Kidney (tissue), 14 donors: ENCODE results near the gene CCDC6. TPM values are rescaled to one million over a fixed set of nuclear protein-coding genes. Genes with fewer than 3 reads are reported as not detected.

Source experiments
- DNase-seq, 5 donors: peaks; one replicate each; pipeline ENCODE4 v3.0.0-alpha.2; 2013 to 2020
- FAIRE-seq: peaks from 2 replicates; lab custom pipeline; 2012; peaks lifted over from hg19 to GRCh38; lab: Jason Lieb, UNC
- H3K27ac ChIP-seq, 2 donors: one replicate each; pipeline ENCODE4 v1.7.0; 2013; ENCODE audit warnings: low read depth in 2 of 2, low read length in 2 of 2, inconsistent platforms in 1 of 2
- H3K27me3 ChIP-seq: one replicate; pipeline ENCODE4 v1.7.1; 2013; ENCODE audit warnings: low read length, inconsistent platforms; ENCODE audit not compliant: control insufficient read depth, insufficient read depth
- H3K36me3 ChIP-seq, 3 donors: one replicate each; pipeline versions ENCODE4 v1.7.0 to v1.7.1; 2013; ENCODE audit warnings: low read length in 3 of 3, control low read depth in 1 of 3, inconsistent platforms in 1 of 3; ENCODE audit not compliant: insufficient read depth in 3 of 3, control insufficient read depth in 2 of 3
- H3K4me1 ChIP-seq, 3 donors: one replicate each; pipeline versions ENCODE4 v1.7.0 to v1.7.1; 2013; ENCODE audit warnings: low read length in 3 of 3, inconsistent platforms in 1 of 3, low read depth in 1 of 3; ENCODE audit not compliant: control insufficient read depth in 2 of 3, insufficient read depth in 2 of 3
- H3K4me3 ChIP-seq, 3 donors: one replicate each; pipeline versions ENCODE4 v1.7.0 to v1.8.1; 2013; ENCODE audit warnings: low read length in 3 of 3, control low read depth in 1 of 3, inconsistent platforms in 1 of 3
- H3K9ac ChIP-seq, 3 donors: one replicate each; pipeline versions ENCODE4 v1.7.0 to v1.7.1; 2013; ENCODE audit warnings: low read length in 3 of 3, control low read depth in 1 of 3, inconsistent platforms in 1 of 3
- H3K9me3 ChIP-seq, 3 donors: one replicate each; pipeline versions ENCODE4 v1.7.0 to v1.7.1; 2013; ENCODE audit warnings: low read length in 3 of 3, control low read depth in 1 of 3, inconsistent platforms in 1 of 3; ENCODE audit not compliant: control insufficient read depth in 2 of 3, insufficient read depth in 1 of 3
- intact Hi-C: fragments of 100-400 bp; cut with DNase I; formaldehyde crosslinking; loops from one replicate; pipeline ENCODE4 v1.11.1; 2022
- polyA plus RNA-seq: library from polyadenylated mRNA; stranded (reverse); fragments of 350-450 nt; fragmentation: Illumina TruSeq; extraction: RNeasy Lipid Tissue Mini Kit (QIAGEN cat#74804); gene quantifications from one replicate; pipeline ENCODE4 v1.2.3, GENCODE V29; 2014; ENCODE audit warnings: low read depth, low replicate concordance; ENCODE audit not compliant: insufficient read depth
- total RNA-seq: library from RNA; stranded (reverse); fragmentation: NEBNext Ultra II Directional; extraction: Animal tissue kit (Norgen Biotek cat#: 25700); gene quantifications from one replicate; pipeline ENCODE4 v1.2.1, GENCODE V29; 2021
- TF ChIP-seq, protein P1 (sequence below): IDR thresholded peaks from 3 replicates; pipeline ENCODE4 v1.5.1; 2012; ENCODE audit warnings: mild to moderate bottlenecking, moderate library complexity, borderline replicate concordance; ENCODE audit not compliant: insufficient read depth; ENCODE audit errors: extremely low read depth
- donor health status: control.
- donor health status: control.
- donor health status: control.
- donor health status: control.
- donor health status: control.
- donor health status: DM: yes; HTN: yes; CAD: no.
- donor health status: Normal renal cell carcinoma (clear cell type).

CCDC6 gene
- total and polyA plus RNA-seq, 2 donors from 2014 or later: 15.5 to 47.0 TPM

- H3K27me3 ChIP-seq: no peaks in the 10 kb centered on the region
- peak overlapping the region; percentile 60 to 84 (median 67) for H3K4me3 ChIP-seq
- H3K36me3 ChIP-seq: no peaks in the 10 kb centered on the region
- FAIRE-seq: no peak
- TF ChIP-seq, protein P1, sequence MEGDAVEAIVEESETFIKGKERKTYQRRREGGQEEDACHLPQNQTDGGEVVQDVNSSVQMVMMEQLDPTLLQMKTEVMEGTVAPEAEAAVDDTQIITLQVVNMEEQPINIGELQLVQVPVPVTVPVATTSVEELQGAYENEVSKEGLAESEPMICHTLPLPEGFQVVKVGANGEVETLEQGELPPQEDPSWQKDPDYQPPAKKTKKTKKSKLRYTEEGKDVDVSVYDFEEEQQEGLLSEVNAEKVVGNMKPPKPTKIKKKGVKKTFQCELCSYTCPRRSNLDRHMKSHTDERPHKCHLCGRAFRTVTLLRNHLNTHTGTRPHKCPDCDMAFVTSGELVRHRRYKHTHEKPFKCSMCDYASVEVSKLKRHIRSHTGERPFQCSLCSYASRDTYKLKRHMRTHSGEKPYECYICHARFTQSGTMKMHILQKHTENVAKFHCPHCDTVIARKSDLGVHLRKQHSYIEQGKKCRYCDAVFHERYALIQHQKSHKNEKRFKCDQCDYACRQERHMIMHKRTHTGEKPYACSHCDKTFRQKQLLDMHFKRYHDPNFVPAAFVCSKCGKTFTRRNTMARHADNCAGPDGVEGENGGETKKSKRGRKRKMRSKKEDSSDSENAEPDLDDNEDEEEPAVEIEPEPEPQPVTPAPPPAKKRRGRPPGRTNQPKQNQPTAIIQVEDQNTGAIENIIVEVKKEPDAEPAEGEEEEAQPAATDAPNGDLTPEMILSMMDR: no peak
- intact Hi-C loops: no loop called here
- no peak for DNase-seq
- peak overlapping the region in 1 of 2 donors; percentile 90 for H3K27ac ChIP-seq
- peaks cover 0 to under 1% (median 0%) of the 10 kb centered on the region in 3 donors for H3K9me3 ChIP-seq
- H3K9ac ChIP-seq: peak overlapping the region in 1 of 3 donors; percentile 70
- peaks cover 0 to 24% (median 16%) of the 10 kb centered on the region in 3 donors for H3K4me1 ChIP-seq
Observed at GRCh38 chr10:59908808-59909143, 2.4 kb upstream of the CCDC6 start.

GRCh38 chr10:59907918-59908807 lies 1.8 kb upstream of the CCDC6 start:
- TF ChIP-seq, protein P1: no peak
- H3K9ac ChIP-seq: peak overlapping the region; percentile 42 to 93 (median 70)
- H3K27me3 ChIP-seq: no peaks in the 10 kb centered on the region
- H3K4me3 ChIP-seq: peak overlapping the region; percentile 60 to 84 (median 67)
- H3K9me3 ChIP-seq: no peaks in the 10 kb centered on the region
- peak overlapping the region; percentile 75 to 90 for H3K27ac ChIP-seq
- intact Hi-C loops: no loop called here
- FAIRE-seq (peak; percentile 37), DNase-seq (peak in 4 of 5 donors; percentile 75 to 93 (median 84))
- no peaks in the 10 kb centered on the region for H3K36me3 ChIP-seq
- peaks cover 0 to 28% (median 19%) of the 10 kb centered on the region in 3 donors for H3K4me1 ChIP-seq

DNA sequence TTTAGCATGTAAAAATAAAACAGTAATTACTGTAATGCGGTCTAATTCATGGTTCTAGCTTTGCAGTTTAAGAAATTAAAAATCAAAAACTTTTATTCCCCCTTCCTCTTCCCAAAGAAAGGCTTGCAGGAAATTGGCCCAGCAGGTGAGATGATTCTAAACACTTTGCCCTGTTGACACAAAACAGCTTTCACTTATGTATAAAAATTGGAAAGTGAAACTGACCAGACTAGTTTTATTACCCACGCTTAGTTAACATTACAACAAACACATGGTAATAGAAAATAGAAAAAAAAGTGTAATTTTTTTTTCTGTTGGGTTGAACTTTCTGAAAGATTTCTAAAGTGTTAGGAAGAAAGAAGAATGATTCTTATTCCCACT lies 1.2 kb upstream of the CCDC6 start:
- DNase-seq (peak in 1 of 5 donors; percentile 20), FAIRE-seq (no peak)
- H3K4me3 ChIP-seq: peak overlapping the region in 2 of 3 donors; percentile 67 to 84
- intact Hi-C loops: no loop called here
- no peaks in the 10 kb centered on the region for H3K27me3 ChIP-seq
- no peaks in the 10 kb centered on the region for H3K36me3 ChIP-seq
- H3K9me3 ChIP-seq: no peaks in the 10 kb centered on the region
- H3K9ac ChIP-seq: peak overlapping the region in 1 of 3 donors; percentile 72
- TF ChIP-seq, protein P1: no peak
- H3K4me1 ChIP-seq: peaks cover 0 to 28% (median 19%) of the 10 kb centered on the region in 3 donors
- peak overlapping the region; percentile 75 to 90 for H3K27ac ChIP-seq
